ENCODE data around the gene MGMT.

Gene MGMT

GRCh38 chr10:129755621-129756020 is 288.6 kb downstream of the MGMT start:
- Histone ChIP-seq H3K4me1 (ENCODE audit: insufficient read depth, insufficient read length) (peaks cover 3% of the 10 kb centered on the region), H3K4me3 (ENCODE audit: insufficient read length, low read depth) (no peak overlapping the region), H3K9me3 (ENCODE audit: insufficient read depth, low read length) (peaks cover 14% of the 10 kb centered on the region), H3K36me3 (ENCODE audit: insufficient read depth, insufficient read length, low read length) (no peaks in the 10 kb centered on the region), H3K27me3 (ENCODE audit: insufficient read depth, insufficient read length) (no peaks in the 10 kb centered on the region), H3K9ac (ENCODE audit: insufficient read length, low read depth) (no peak overlapping the region)
- TF ChIP-seq ZNF274 (IDR thresholded peaks at IDR 0.05; ENCODE audit: low read depth, low read length) (no peak), SUZ12 (IDR thresholded peaks at IDR 0.05; ENCODE audit: extremely low read depth, insufficient read depth, insufficient read length) (no peak), YY1 (IDR thresholded peaks at IDR 0.05; ENCODE audit: insufficient read depth, insufficient read length) (no peak)
- no peak for DNase-seq (ENCODE audit: low read depth, low spot score)

GRCh38 chr10:129756912-129757901 is 290.2 kb downstream of the MGMT start:
- H3K9ac ChIP-seq (ENCODE audit: insufficient read length, low read depth): no peak overlapping the region
- H3K4me1 ChIP-seq (ENCODE audit: insufficient read depth, insufficient read length): peaks cover 6% of the 10 kb centered on the region
- H3K9me3 ChIP-seq (ENCODE audit: insufficient read depth, low read length): peaks cover 14% of the 10 kb centered on the region
- no peaks in the 10 kb centered on the region for H3K27me3 ChIP-seq (ENCODE audit: insufficient read depth, insufficient read length)
- TF ChIP-seq YY1 (IDR thresholded peaks at IDR 0.05; ENCODE audit: insufficient read depth, insufficient read length) (no peak), SUZ12 (IDR thresholded peaks at IDR 0.05; ENCODE audit: extremely low read depth, insufficient read depth, insufficient read length) (no peak), ZNF274 (IDR thresholded peaks at IDR 0.05; ENCODE audit: low read depth, low read length) (no peak)
- H3K4me3 ChIP-seq (ENCODE audit: insufficient read length, low read depth): no peak overlapping the region
- no peaks in the 10 kb centered on the region for H3K36me3 ChIP-seq (ENCODE audit: insufficient read depth, insufficient read length, low read length)
- no peak for DNase-seq (ENCODE audit: low read depth, low spot score)

- H3K9me3 ChIP-seq (ENCODE audit: insufficient read depth, low read length): peaks cover 14% of the 10 kb centered on the region
- H3K27me3 ChIP-seq (ENCODE audit: insufficient read depth, insufficient read length): no peaks in the 10 kb centered on the region
- TF ChIP-seq ZNF274 (IDR thresholded peaks at IDR 0.05; ENCODE audit: low read depth, low read length): no peak
- TF ChIP-seq YY1 (IDR thresholded peaks at IDR 0.05; ENCODE audit: insufficient read depth, insufficient read length): no peak
- TF ChIP-seq SUZ12 (IDR thresholded peaks at IDR 0.05; ENCODE audit: extremely low read depth, insufficient read depth, insufficient read length): no peak
Observed at GRCh38 chr10:129758207-129759021, 291.4 kb downstream of the MGMT start.

GRCh38 chr10:129759214-129760002 is 292.4 kb downstream of the MGMT start:
- Histone ChIP-seq H3K4me1 (ENCODE audit: insufficient read depth, insufficient read length) (peaks cover 6% of the 10 kb centered on the region), H3K27me3 (ENCODE audit: insufficient read depth, insufficient read length) (no peaks in the 10 kb centered on the region), H3K36me3 (ENCODE audit: insufficient read depth, insufficient read length, low read length) (no peaks in the 10 kb centered on the region), H3K9ac (ENCODE audit: insufficient read length, low read depth) (no peak overlapping the region), H3K4me3 (ENCODE audit: insufficient read length, low read depth) (no peak overlapping the region), H3K9me3 (ENCODE audit: insufficient read depth, low read length) (peaks cover 6% of the 10 kb centered on the region; the same call in 1 of the 2 replicates)
- TF ChIP-seq ZNF274 (IDR thresholded peaks at IDR 0.05; ENCODE audit: low read depth, low read length) (no peak), YY1 (IDR thresholded peaks at IDR 0.05; ENCODE audit: insufficient read depth, insufficient read length) (no peak), SUZ12 (IDR thresholded peaks at IDR 0.05; ENCODE audit: extremely low read depth, insufficient read depth, insufficient read length) (no peak)
- no peak for DNase-seq (ENCODE audit: low read depth, low spot score)

More at GRCh38 chr10:129758207-129759021, 291.4 kb downstream of the MGMT start:
- H3K36me3 ChIP-seq (ENCODE audit: insufficient read depth, insufficient read length, low read length): no peaks in the 10 kb centered on the region
- H3K4me3 ChIP-seq (ENCODE audit: insufficient read length, low read depth): no peak overlapping the region
- peaks cover 6% of the 10 kb centered on the region for H3K4me1 ChIP-seq (ENCODE audit: insufficient read depth, insufficient read length)
- DNase-seq (ENCODE audit: low read depth, low spot score): no peak
- H3K9ac ChIP-seq (ENCODE audit: insufficient read length, low read depth): no peak overlapping the region

- H3K36me3 ChIP-seq (ENCODE audit: insufficient read depth, insufficient read length, low read length): no peaks in the 10 kb centered on the region
- no peak for DNase-seq (ENCODE audit: low read depth, low spot score)
- TF ChIP-seq SUZ12 (IDR thresholded peaks at IDR 0.05; ENCODE audit: extremely low read depth, insufficient read depth, insufficient read length): no peak
- TF ChIP-seq YY1 (IDR thresholded peaks at IDR 0.05; ENCODE audit: insufficient read depth, insufficient read length): no peak
- no peak for TF ChIP-seq ZNF274 (IDR thresholded peaks at IDR 0.05; ENCODE audit: low read depth, low read length)
- no peaks in the 10 kb centered on the region for H3K27me3 ChIP-seq (ENCODE audit: insufficient read depth, insufficient read length)
- peaks cover 6% of the 10 kb centered on the region for H3K4me1 ChIP-seq (ENCODE audit: insufficient read depth, insufficient read length)
- H3K9me3 ChIP-seq (ENCODE audit: insufficient read depth, low read length): peaks cover under 1% of the 10 kb centered on the region; the same call in 1 of the 2 replicates
- H3K9ac ChIP-seq (ENCODE audit: insufficient read length, low read depth): no peak overlapping the region
- no peak overlapping the region for H3K4me3 ChIP-seq (ENCODE audit: insufficient read length, low read depth)
Observed at GRCh38 chr10:129760003-129760315, 292.9 kb downstream of the MGMT start.

GRCh38 chr10:129760416-129760815 is 293.4 kb downstream of the MGMT start:
- H3K4me3 ChIP-seq (ENCODE audit: insufficient read length, low read depth): no peak overlapping the region

More at GRCh38 chr10:129760416-129760815, 293.4 kb downstream of the MGMT start:
- Histone ChIP-seq H3K36me3 (ENCODE audit: insufficient read depth, insufficient read length, low read length) (no peaks in the 10 kb centered on the region), H3K27me3 (ENCODE audit: insufficient read depth, insufficient read length) (no peaks in the 10 kb centered on the region), H3K9me3 (ENCODE audit: insufficient read depth, low read length) (no peaks in the 10 kb centered on the region; the same call in 1 of the 2 replicates), H3K9ac (ENCODE audit: insufficient read length, low read depth) (no peak overlapping the region), H3K4me1 (ENCODE audit: insufficient read depth, insufficient read length) (peaks cover 3% of the 10 kb centered on the region)
- TF ChIP-seq SUZ12 (IDR thresholded peaks at IDR 0.05; ENCODE audit: extremely low read depth, insufficient read depth, insufficient read length): no peak
- TF ChIP-seq YY1 (IDR thresholded peaks at IDR 0.05; ENCODE audit: insufficient read depth, insufficient read length): no peak
- TF ChIP-seq ZNF274 (IDR thresholded peaks at IDR 0.05; ENCODE audit: low read depth, low read length): no peak
- no peak for DNase-seq (ENCODE audit: low read depth, low spot score)
